Ectodermal cell (in vitro differentiated cells): ENCODE results near the gene CLEC1B.

ENCODE experiments used
- H3K27ac ChIP-seq: 2 replicates; pipeline ENCODE4 v1.7.0; 2013; ENCODE audit warnings: mild to moderate bottlenecking, low read depth, low read length; ENCODE audit not compliant: insufficient read depth, poor library complexity, severe bottlenecking
- H3K27me3 ChIP-seq: 2 replicates; pipeline ENCODE4 v1.7.0; 2013; ENCODE audit warnings: mild to moderate bottlenecking, low read length; ENCODE audit not compliant: insufficient read depth, control insufficient read depth, poor library complexity, severe bottlenecking
- H3K36me3 ChIP-seq: one replicate; pipeline ENCODE4 v1.7.0; 2013; ENCODE audit warnings: low read length; ENCODE audit not compliant: control insufficient read depth, insufficient read depth
- H3K4me1 ChIP-seq: one replicate; pipeline ENCODE4 v1.7.0; 2013; ENCODE audit warnings: low read length; ENCODE audit not compliant: control insufficient read depth, insufficient read depth
- H3K4me3 ChIP-seq: 2 replicates; pipeline ENCODE4 v1.7.0; 2013; ENCODE audit warnings: low read depth, low read length, control low read depth; ENCODE audit not compliant: insufficient read depth
- H3K9me3 ChIP-seq: 2 replicates; pipeline ENCODE4 v1.7.0; 2013; ENCODE audit warnings: mild to moderate bottlenecking, low read length, moderate library complexity; ENCODE audit not compliant: control insufficient read depth
- WGBS, 2 experiments: methylation state at CpG; one replicate each; pipeline ENCODE4 v1.1.7; 2013; ENCODE audit warnings: missing lambda C conversion rate in 2 of 2; 5-methylcytosine and 5-hydroxymethylcytosine counted together

CLEC1B gene

GRCh38 chr12:10025236-10025635 lies 26.3 kb upstream of the CLEC1B start:
- no peaks in the 10 kb centered on the region for H3K27me3 ChIP-seq
- H3K36me3 ChIP-seq: no peaks in the 10 kb centered on the region
- H3K4me1 ChIP-seq: no peaks in the 10 kb centered on the region
- no peak overlapping the region for H3K4me3 ChIP-seq
- WGBS, 2 experiments: 83 to 91% methylated on average over 1 to 2 of the region's 3 CpGs
- H3K9me3 ChIP-seq: no peaks in the 10 kb centered on the region
- no peak overlapping the region for H3K27ac ChIP-seq

DNA sequence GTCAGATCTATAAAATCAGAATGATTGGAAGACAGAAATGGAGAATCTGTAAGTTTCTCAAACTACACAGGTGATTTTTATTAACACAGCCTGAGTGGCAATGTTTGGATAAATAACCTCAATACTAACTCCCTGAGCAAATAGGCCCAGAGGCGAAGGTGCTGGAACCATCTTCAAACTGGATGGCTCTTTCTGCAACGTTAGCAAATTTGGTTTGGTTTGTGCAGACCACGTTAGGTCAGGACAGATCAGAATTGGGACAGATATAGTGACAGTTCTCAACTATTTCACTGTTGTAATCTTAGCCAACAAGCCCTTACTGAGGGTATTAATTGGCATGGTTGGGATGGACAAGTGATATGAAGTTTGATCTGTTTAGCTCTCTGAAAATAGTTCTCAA lies 22.4 kb upstream of the CLEC1B start:
- Histone ChIP-seq H3K9me3 (no peaks in the 10 kb centered on the region), H3K27me3 (no peaks in the 10 kb centered on the region), H3K36me3 (no peaks in the 10 kb centered on the region), H3K4me3 (no peak overlapping the region), H3K27ac (no peak overlapping the region), H3K4me1 (no peaks in the 10 kb centered on the region)
- WGBS, 2 experiments: 70 to 74% methylated on average over 3 of the region's 3 CpGs

DNA sequence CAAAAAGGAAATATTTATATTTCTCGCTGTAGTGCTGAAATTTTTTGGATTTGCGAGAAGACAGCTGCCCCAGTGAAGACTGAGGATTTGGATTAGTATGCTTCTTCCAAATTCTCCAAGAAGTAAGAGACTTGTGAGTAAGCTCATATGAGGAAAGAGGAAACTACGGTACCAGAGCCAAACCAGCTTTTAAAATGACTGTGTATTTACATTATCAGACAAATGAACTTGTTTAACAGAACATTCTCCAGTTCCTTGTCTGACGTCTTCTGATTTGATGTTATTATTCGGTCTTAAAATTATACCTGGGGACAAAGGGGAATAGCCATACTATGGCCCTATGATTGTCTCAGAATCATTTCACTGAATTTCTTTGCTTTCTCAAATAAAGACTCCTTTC lies 19.5 kb upstream of the CLEC1B start:
- no peaks in the 10 kb centered on the region for H3K27me3 ChIP-seq
- WGBS, 2 experiments: 92 to 98% methylated on average over 5 of the region's 5 CpGs
- no peaks in the 10 kb centered on the region for H3K4me1 ChIP-seq
- no peak overlapping the region for H3K27ac ChIP-seq
- H3K36me3 ChIP-seq: no peaks in the 10 kb centered on the region
- no peak overlapping the region for H3K4me3 ChIP-seq
- H3K9me3 ChIP-seq: no peaks in the 10 kb centered on the region

- Histone ChIP-seq H3K36me3 (no peaks in the 10 kb centered on the region), H3K4me1 (no peaks in the 10 kb centered on the region), H3K27ac (no peak overlapping the region), H3K9me3 (no peaks in the 10 kb centered on the region), H3K27me3 (no peaks in the 10 kb centered on the region), H3K4me3 (no peak overlapping the region)
- WGBS, 2 experiments: 22 to 29% methylated on average over 1 of the region's 1 CpG
Measured at GRCh38 chr12:10016881-10017280, 18.0 kb upstream of the CLEC1B start.

- 86 to 90% methylated on average over 3 to 4 of the region's 4 CpGs for WGBS, 2 experiments
- Histone ChIP-seq H3K27ac (no peak overlapping the region), H3K4me3 (no peak overlapping the region), H3K36me3 (no peaks in the 10 kb centered on the region), H3K4me1 (no peaks in the 10 kb centered on the region), H3K9me3 (no peaks in the 10 kb centered on the region), H3K27me3 (no peaks in the 10 kb centered on the region)
Measured at GRCh38 chr12:10015450-10015849, 16.5 kb upstream of the CLEC1B start.

DNA sequence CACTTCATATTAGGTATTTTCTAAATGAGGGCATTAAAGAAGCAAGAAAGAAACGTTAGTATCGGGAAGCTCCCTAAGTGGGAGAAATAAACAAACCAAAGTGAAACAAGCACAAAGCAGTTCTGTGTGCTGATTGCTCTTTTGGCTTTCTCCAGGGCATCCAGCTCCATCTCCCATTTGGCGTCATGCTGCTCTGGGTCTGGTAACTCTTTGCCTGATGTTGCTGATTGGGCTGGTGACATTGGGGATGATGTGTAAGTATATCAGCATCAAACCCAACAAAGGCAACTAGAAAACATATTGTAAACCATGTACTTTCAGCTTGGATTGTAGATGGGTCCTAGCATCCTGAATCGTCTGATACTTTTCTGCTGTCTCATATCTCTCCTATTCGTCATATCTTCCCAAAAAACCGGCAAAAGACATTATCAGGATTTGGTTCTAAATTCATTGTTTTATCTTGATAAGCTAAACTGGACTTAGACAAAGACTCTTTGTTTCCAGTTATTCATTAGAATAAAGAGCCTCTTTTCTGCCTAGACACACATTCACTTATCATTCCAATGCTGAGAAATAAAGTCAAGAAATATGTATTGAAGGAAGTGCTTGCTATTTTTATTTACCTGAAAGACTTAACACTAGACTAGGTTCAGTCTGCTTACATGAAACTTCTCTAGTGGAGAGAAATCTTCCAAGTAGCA lies 13.9 kb upstream of the CLEC1B start:
- H3K27me3 ChIP-seq: no peaks in the 10 kb centered on the region
- no peaks in the 10 kb centered on the region for H3K9me3 ChIP-seq
- no peaks in the 10 kb centered on the region for H3K4me1 ChIP-seq
- no peaks in the 10 kb centered on the region for H3K36me3 ChIP-seq
- H3K4me3 ChIP-seq: no peak overlapping the region
- 96% methylated on average over 5 to 6 of the region's 6 CpGs for WGBS, 2 experiments
- H3K27ac ChIP-seq: no peak overlapping the region

- Histone ChIP-seq H3K4me1 (no peaks in the 10 kb centered on the region), H3K9me3 (no peaks in the 10 kb centered on the region), H3K36me3 (no peaks in the 10 kb centered on the region), H3K27ac (no peak overlapping the region), H3K4me3 (no peak overlapping the region), H3K27me3 (no peaks in the 10 kb centered on the region)
- WGBS, 2 experiments: 92 to 93% methylated on average over 4 of the region's 4 CpGs
Measured at GRCh38 chr12:10001171-10001776, 2.4 kb upstream of the CLEC1B start.

GRCh38 chr12:9992296-9992695 lies 6.6 kb downstream of the CLEC1B start:
- Histone ChIP-seq H3K27me3 (no peaks in the 10 kb centered on the region), H3K9me3 (no peaks in the 10 kb centered on the region), H3K27ac (no peak overlapping the region), H3K36me3 (no peaks in the 10 kb centered on the region), H3K4me1 (no peaks in the 10 kb centered on the region), H3K4me3 (no peak overlapping the region)
- WGBS, 2 experiments: 94 to 97% methylated on average over 2 to 3 of the region's 4 CpGs

- WGBS, 2 experiments: 79 to 96% methylated on average over 3 of the region's 3 CpGs
- no peaks in the 10 kb centered on the region for H3K36me3 ChIP-seq
- no peaks in the 10 kb centered on the region for H3K4me1 ChIP-seq
- H3K4me3 ChIP-seq: no peak overlapping the region
- H3K9me3 ChIP-seq: no peaks in the 10 kb centered on the region
- no peak overlapping the region for H3K27ac ChIP-seq
- H3K27me3 ChIP-seq: no peaks in the 10 kb centered on the region
Measured at GRCh38 chr12:9991876-9992275, 7.0 kb downstream of the CLEC1B start.

DNA sequence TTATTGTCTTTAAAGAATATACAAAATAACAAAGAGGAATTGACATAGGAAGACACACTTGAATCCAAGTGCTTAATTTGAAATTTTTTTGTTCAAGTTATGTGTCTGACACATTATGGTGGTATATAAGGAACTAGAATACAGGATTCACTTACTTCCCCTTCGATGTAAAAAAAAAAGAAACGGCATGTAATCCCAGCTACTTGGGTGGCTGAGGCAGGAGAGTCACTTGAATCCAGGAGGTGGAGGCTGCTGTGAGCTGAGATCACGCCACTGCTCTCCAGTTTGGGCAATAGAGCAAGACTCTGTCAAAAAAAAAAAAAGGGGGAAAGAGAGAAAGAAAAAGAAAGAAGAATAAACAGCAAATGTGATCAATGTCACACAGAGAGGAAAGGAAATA lies 18.8 kb downstream of the CLEC1B start:
- Histone ChIP-seq H3K4me3 (no peak overlapping the region), H3K4me1 (no peaks in the 10 kb centered on the region), H3K27ac (no peak overlapping the region), H3K27me3 (no peaks in the 10 kb centered on the region), H3K9me3 (no peaks in the 10 kb centered on the region), H3K36me3 (no peaks in the 10 kb centered on the region)
- 89 to 95% methylated on average over 3 of the region's 3 CpGs for WGBS, 2 experiments
